ENCODE data around the gene BUD31.
"Not testable (repeated sequence)": the region's sequence is repeated elsewhere in the genome, so short reads cannot be mapped to it uniquely, and the experiment has no call there.

Gene BUD31

GRCh38 chr7:99380823-99381663 lies 27.7 kb upstream of the BUD31 start:
- peak; percentile 80 to 88 for DNase-seq (ENCODE audit: low read depth in 2 of 2)

- DNase-seq (ENCODE audit: low read depth in 2 of 2), result no peak
These were observed 27.1 kb upstream of the BUD31 start for GRCh38 chr7:99381664-99382075.

GRCh38 chr7:99383203-99383602 lies 25.6 kb upstream of the BUD31 start:
- DNase-seq (ENCODE audit: low read depth in 2 of 2), result no peak

GRCh38 chr7:99383791-99384370 lies 24.9 kb upstream of the BUD31 start:
- DNase-seq (ENCODE audit: low read depth in 2 of 2), result no peak

GRCh38 chr7:99384523-99384922 lies 24.2 kb upstream of the BUD31 start:
- no peak for DNase-seq (ENCODE audit: low read depth in 2 of 2)

GRCh38 chr7:99385564-99385963 lies 23.2 kb upstream of the BUD31 start:
- no peak for DNase-seq (ENCODE audit: low read depth in 2 of 2)

- no peak for DNase-seq (ENCODE audit: low read depth in 2 of 2)
These were observed 22.1 kb upstream of the BUD31 start for GRCh38 chr7:99386584-99387238.

- DNase-seq (ENCODE audit: low read depth in 2 of 2), result not testable (repeated sequence)
These were observed 21.5 kb upstream of the BUD31 start for GRCh38 chr7:99387239-99387635.

GRCh38 chr7:99387912-99388311 lies 20.9 kb upstream of the BUD31 start:
- DNase-seq (ENCODE audit: low read depth in 2 of 2), result no peak

GRCh38 chr7:99389772-99390171 lies 19.0 kb upstream of the BUD31 start:
- no peak for DNase-seq (ENCODE audit: low read depth in 2 of 2)

GRCh38 chr7:99390941-99391602 lies 17.7 kb upstream of the BUD31 start:
- DNase-seq (ENCODE audit: low read depth in 2 of 2), result no peak

GRCh38 chr7:99392046-99392445 lies 16.7 kb upstream of the BUD31 start:
- no peak for DNase-seq (ENCODE audit: low read depth in 2 of 2)

GRCh38 chr7:99392659-99393354 lies 16.0 kb upstream of the BUD31 start:
- peak; percentile 60 to 63 for DNase-seq (ENCODE audit: low read depth in 2 of 2)

- no peak for DNase-seq (ENCODE audit: low read depth in 2 of 2)
These were observed 15.2 kb upstream of the BUD31 start for GRCh38 chr7:99393355-99394187.

- no peak for DNase-seq (ENCODE audit: low read depth in 2 of 2)
These were observed 14.6 kb upstream of the BUD31 start for GRCh38 chr7:99394188-99394502.

GRCh38 chr7:99395616-99396327 lies 13.0 kb upstream of the BUD31 start:
- DNase-seq (ENCODE audit: low read depth in 2 of 2), result no peak

GRCh38 chr7:99396418-99397296 lies 12.1 kb upstream of the BUD31 start:
- no peak for DNase-seq (ENCODE audit: low read depth in 2 of 2)

GRCh38 chr7:99397297-99397983 lies 11.3 kb upstream of the BUD31 start:
- no peak for DNase-seq (ENCODE audit: low read depth in 2 of 2)
